Nephron (organoid): ENCODE results near the gene PITPNB.

ENCODE experiments used
- H3K27ac Mint-ChIP-seq, 3 experiments: 2 replicates each; pipeline ENCODE4 v1.8.0; 2020; ENCODE audit warnings: mixed read lengths in 3 of 3, mild to moderate bottlenecking in 2 of 3, moderate library complexity in 1 of 3
- H3K27me3 Mint-ChIP-seq: 2 replicates; pipeline ENCODE4 v1.8.0; 2021; ENCODE audit warnings: low read depth, mild to moderate bottlenecking, moderate library complexity, mixed read lengths
- H3K36me3 Mint-ChIP-seq: 2 replicates; pipeline ENCODE4 v1.8.0; 2020; ENCODE audit warnings: low read depth, mixed read lengths
- H3K4me1 Mint-ChIP-seq: 2 replicates; pipeline ENCODE4 v1.8.0; 2020; ENCODE audit warnings: mixed read lengths
- H3K4me3 Mint-ChIP-seq, 3 experiments: 2 replicates each; pipeline ENCODE4 v1.8.0; 2020; ENCODE audit warnings: mild to moderate bottlenecking in 3 of 3, mixed read lengths in 3 of 3, moderate library complexity in 2 of 3
- H3K9me3 Mint-ChIP-seq: 2 replicates; pipeline ENCODE4 v1.8.0; 2020; ENCODE audit warnings: mixed read lengths
- TF ChIP-seq, protein P1 (sequence below), 3 experiments: fragments of 200-600 bp; sonication (generic); IDR thresholded peaks; one replicate each; pipeline ENCODE4 v1.5.0; 2021; ENCODE audit warnings: antibody characterized with exemption in 3 of 3; ENCODE audit not compliant: unreplicated experiment in 3 of 3

PITPNB gene

DNA sequence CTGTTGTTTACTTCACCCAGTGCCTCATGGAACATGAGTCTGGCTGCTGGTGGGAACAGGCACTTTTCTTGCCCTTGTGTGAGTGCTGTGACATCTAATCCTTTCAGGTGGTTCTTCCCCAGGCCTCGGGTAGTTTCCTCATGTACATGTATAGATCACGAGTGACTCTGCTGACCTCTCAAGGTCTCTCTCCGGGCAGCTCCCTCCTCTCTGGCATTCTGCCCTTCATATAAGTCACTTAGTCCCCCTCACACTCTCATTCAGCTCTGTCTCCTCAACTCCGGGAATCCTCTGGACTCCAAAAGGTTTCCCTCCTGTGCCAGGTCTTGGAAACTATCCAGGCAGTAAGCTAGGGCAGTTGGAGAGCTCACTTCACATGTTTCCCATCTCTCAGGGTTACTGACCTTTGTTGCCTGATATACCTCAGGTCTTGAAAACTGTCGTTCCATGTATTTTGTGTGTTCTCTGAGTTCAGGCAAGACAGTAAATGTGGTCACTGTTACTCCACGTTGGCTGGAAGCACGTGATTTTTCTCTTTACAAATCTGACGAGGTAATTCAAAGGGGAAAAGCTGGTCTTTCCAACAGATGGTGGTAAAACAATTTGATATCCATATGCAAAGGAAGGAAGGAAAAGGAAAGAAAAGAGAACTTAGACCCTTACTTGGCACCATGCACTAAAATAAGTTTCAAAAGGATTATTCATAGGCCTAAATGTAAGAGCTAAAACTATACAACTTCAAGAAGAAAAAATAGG is 40.5 kb upstream of the PITPNB start:
- Mint-ChIP-seq H3K4me3 (no peak overlapping the region), H3K36me3 (peaks cover 30% of the 10 kb centered on the region), H3K27me3 (no peaks in the 10 kb centered on the region), H3K27ac (peak overlapping the region in 1 of 3 experiments; percentile 48), H3K4me1 (peaks cover 33% of the 10 kb centered on the region), H3K9me3 (peaks cover 5% of the 10 kb centered on the region)
- TF ChIP-seq, protein P1, sequence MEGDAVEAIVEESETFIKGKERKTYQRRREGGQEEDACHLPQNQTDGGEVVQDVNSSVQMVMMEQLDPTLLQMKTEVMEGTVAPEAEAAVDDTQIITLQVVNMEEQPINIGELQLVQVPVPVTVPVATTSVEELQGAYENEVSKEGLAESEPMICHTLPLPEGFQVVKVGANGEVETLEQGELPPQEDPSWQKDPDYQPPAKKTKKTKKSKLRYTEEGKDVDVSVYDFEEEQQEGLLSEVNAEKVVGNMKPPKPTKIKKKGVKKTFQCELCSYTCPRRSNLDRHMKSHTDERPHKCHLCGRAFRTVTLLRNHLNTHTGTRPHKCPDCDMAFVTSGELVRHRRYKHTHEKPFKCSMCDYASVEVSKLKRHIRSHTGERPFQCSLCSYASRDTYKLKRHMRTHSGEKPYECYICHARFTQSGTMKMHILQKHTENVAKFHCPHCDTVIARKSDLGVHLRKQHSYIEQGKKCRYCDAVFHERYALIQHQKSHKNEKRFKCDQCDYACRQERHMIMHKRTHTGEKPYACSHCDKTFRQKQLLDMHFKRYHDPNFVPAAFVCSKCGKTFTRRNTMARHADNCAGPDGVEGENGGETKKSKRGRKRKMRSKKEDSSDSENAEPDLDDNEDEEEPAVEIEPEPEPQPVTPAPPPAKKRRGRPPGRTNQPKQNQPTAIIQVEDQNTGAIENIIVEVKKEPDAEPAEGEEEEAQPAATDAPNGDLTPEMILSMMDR (IDR thresholded peaks at IDR 0.05; ENCODE audit: unreplicated experiment in 3 of 3) = no peak

DNA sequence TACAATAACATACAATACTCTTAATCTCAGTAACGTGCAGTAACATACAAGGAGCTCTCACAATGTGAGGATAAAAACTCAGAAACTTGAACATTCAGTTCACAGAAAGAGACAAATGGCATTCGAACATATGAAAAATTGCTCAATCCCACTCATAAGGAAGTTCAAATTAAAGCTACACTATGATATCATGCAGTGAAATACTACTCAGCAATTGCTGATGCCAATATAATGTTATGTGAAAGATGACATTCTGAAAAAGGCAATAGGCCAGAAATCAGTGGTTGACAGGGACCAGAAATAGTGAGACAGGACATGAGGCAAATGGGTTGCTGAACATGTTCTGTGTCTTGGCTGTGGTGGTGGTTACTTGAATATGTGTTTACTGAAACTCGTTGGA is 33.7 kb upstream of the PITPNB start:
- TF ChIP-seq, protein P1 (IDR thresholded peaks at IDR 0.05; ENCODE audit: unreplicated experiment in 3 of 3) = no peak
- H3K27ac Mint-ChIP-seq = no peak overlapping the region
- peaks cover 6% of the 10 kb centered on the region for H3K4me1 Mint-ChIP-seq

DNA sequence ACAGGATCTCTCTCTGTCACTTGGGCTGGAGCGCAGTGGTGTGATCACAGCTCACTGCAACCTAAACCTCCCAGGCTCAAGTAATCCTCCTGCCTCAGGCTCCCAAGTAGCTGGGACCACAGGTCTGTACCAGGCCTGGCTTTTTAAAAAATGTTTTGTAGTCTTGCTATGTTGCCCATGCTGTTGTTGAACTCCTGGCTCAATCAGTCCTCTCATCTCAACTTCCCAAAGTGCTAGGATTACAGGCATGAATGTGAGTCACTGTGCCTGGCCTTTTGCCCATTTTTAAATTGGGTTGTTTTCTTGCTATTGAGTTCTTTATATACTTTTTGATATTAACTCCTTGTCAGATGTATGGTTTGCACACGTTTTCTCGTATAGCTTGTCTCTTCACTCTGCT is 33.0 kb upstream of the PITPNB start:
- peaks cover 6% of the 10 kb centered on the region for H3K4me1 Mint-ChIP-seq
- H3K36me3 Mint-ChIP-seq = peaks cover 12% of the 10 kb centered on the region
- H3K27me3 Mint-ChIP-seq = no peaks in the 10 kb centered on the region
- no peak overlapping the region for H3K27ac Mint-ChIP-seq
- no peaks in the 10 kb centered on the region for H3K9me3 Mint-ChIP-seq
- no peak overlapping the region for H3K4me3 Mint-ChIP-seq
- TF ChIP-seq, protein P1 (IDR thresholded peaks at IDR 0.05; ENCODE audit: unreplicated experiment in 3 of 3) = no peak

More for the DNA sequence above, 33.7 kb upstream of the PITPNB start:
- no peaks in the 10 kb centered on the region for H3K27me3 Mint-ChIP-seq
- H3K4me3 Mint-ChIP-seq = no peak overlapping the region
- peaks cover 19% of the 10 kb centered on the region for H3K36me3 Mint-ChIP-seq
- no peaks in the 10 kb centered on the region for H3K9me3 Mint-ChIP-seq

DNA sequence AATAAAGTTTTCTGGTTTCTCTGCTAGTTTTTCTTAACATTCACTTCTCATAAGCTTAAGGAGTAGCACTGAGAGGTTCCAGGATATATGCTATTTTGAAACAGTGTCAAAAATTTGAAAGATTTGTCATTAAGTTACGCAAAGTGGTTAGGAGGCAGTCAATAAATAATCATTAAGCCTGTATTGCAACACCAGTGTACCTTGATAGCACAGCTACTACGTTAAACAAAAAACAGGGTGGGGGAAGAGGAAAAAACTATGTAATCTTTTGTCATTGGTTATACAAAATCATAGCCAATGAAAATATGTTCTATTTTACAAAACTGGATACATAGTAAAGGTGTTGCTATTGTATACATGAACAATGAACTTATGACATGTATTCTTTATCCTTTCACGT is 30.4 kb upstream of the PITPNB start:
- Mint-ChIP-seq H3K9me3 (no peaks in the 10 kb centered on the region), H3K27ac (no peak overlapping the region), H3K4me3 (no peak overlapping the region), H3K36me3 (peaks cover 9% of the 10 kb centered on the region), H3K27me3 (no peaks in the 10 kb centered on the region), H3K4me1 (peaks cover 6% of the 10 kb centered on the region)
- TF ChIP-seq, protein P1 (IDR thresholded peaks at IDR 0.05; ENCODE audit: unreplicated experiment in 3 of 3) = no peak

DNA sequence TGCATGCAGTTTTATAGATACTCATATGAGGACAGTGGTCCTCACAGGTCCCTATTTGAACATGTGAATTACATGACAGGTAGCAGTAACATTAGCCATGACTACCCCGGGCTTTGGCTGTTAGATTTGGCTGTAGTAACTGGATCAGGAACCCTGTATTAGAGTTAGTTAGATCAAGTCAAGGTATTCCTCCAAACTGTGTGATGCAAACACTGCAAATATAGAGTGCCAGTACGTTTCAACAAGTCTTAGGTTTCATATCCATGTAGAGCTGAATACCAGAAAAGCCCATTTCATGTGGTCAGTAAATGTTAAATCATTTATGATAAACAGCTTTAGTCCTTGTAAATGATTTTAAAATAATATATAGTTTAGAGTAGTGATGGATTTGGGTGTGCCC is 29.5 kb upstream of the PITPNB start:
- Mint-ChIP-seq H3K36me3 (peaks cover 11% of the 10 kb centered on the region), H3K4me3 (no peak overlapping the region), H3K27ac (no peak overlapping the region), H3K9me3 (no peaks in the 10 kb centered on the region), H3K4me1 (peaks cover 6% of the 10 kb centered on the region), H3K27me3 (no peaks in the 10 kb centered on the region)
- TF ChIP-seq, protein P1 (IDR thresholded peaks at IDR 0.05; ENCODE audit: unreplicated experiment in 3 of 3) = no peak

DNA sequence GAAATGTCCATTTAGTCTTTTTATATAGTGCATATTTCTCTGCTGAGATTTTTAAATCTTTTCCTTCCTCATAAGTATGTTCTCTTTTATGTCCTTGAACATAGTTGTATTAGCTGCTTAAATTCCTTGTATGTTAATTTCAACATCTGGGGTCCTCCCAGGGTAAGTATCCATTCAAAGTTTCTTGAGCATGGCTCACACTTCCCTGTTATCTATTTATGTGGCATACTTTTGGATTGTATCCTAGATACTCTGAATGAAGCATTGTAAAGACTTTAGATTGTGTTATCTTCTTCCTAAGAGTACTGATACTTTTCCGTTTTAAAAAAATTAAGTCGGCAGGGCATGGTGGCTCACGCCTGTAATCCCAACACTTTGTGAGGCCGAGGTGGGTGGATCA is 28.4 kb upstream of the PITPNB start:
- no peaks in the 10 kb centered on the region for H3K9me3 Mint-ChIP-seq

More for the DNA sequence above, 28.4 kb upstream of the PITPNB start:
- Mint-ChIP-seq H3K4me3 (no peak overlapping the region), H3K36me3 (peaks cover 13% of the 10 kb centered on the region), H3K27ac (no peak overlapping the region), H3K4me1 (peaks cover 4% of the 10 kb centered on the region), H3K27me3 (no peaks in the 10 kb centered on the region)
- TF ChIP-seq, protein P1 (IDR thresholded peaks at IDR 0.05; ENCODE audit: unreplicated experiment in 3 of 3) = no peak
